HG03571 (cell line): ENCODE data around the gene MAPK6.

Experiments
- ATAC-seq: cut with Tn5 transposase; IDR thresholded peaks from one replicate; pipeline ENCODE4 v1.9.1; 2021; ENCODE audit not compliant: unreplicated experiment

Gene MAPK6

DNA sequence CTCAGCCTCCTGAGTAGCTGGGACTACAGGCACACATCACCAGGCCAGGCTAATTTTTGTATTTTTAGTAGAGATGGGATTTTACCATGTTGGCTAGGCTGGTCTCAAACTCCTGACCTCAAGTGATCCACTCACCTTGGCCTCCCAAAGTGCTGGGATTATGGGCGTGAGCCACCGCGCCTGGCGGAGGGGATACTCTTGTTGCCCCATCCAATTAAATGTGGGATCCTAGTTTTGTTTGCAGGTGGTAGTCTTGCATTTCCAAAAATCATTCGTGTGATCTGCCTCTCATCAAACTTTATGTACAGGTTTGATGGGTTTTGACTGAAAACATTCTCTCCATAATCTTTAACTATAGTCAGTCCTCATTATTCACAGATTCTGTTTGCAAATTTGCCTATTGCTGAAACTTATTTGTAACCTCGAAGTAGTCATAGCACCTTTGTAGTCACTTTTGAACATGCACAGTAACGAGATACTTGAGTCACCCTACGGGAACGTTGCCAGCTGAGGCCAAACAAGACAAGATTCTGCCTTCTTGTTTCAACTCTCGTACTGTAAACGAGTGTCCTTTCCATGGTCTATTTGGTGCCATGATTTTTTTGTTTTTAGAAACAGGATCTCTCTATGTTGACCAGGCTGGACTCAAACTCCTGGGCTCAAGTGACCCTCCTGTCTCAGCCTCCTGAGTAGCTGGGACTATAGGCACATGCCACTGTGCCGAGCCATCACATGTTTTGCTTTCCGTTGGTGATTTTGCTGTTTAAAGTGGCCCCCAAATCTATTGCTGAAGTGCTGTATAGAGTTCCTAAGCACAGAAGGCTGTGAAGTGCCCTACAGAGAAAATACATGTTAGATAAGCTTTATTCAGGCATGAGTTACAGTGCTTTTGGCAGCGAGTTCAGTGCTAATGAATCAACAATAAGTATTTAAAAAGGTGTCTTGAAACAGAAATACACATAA lies 8.1 kb upstream of the MAPK6 start:
- ATAC-seq = no peak

DNA sequence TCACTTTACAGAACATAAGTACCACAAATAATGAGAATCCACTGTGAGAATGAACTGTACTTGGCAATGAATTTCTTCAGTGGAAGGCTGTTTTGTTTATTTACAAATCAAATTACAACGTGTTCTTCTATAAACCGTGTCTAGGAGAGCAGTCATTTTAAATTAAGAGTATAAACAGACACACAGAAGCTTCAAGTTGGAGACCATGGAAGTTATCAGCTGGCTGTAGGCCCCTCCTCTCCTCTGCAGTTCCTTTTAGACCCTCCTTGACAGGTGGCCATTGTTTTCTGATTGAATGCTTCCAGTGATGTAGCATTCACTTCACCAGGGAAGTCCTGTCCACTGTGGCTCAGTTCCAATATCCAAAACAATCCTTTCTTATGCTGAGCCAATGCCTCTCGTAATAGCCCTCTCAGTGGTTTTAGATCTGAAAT lies 7.3 kb upstream of the MAPK6 start:
- no peak for ATAC-seq

DNA sequence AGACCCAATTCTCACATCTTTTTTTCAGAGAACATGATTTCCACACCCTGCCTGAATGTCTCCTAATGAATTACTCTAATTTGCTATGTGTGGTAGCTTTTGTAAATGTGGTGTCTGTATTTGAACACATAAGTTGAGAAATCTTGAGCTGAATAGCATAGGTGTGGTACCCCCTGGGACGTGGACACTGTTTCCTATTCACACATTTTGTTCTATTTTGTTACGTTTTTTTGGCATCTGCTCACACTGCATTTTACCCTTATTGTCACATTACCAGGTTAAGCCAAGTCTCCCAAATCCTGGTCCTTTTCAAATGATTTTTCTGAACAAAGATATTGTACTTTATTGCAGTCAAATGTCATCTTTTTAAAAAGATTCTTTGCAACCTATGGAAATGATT lies 6.8 kb upstream of the MAPK6 start:
- no peak for ATAC-seq

DNA sequence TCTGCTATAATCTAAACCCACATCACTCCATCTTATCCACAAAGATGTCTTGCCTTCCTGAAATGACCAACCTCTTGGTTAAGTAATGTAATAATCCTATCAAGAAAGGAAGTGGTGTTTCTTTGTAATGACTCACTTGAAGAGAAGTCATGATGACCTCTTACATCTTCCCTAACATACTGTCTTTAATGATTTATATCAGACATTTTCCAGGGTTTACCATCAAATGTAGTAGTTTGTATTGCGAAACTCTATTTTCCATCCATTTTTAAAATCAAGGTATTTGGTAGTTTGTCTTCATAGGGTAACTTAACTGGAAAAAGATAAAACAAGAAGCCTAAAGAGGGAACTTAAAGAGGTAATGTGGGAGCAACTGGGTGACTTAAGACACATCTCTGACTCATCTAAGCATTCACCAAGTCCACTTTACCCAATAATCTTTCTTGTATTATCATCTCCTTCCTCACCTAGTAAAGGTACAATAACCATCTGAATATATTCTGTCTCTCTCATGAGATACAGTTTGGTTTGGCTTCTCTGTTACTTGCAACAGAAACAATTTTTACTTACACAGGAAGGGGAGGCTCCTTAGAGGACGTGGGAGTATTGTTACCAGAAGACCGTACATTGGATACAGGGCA lies 5.7 kb upstream of the MAPK6 start:
- ATAC-seq = peak; percentile 48

DNA sequence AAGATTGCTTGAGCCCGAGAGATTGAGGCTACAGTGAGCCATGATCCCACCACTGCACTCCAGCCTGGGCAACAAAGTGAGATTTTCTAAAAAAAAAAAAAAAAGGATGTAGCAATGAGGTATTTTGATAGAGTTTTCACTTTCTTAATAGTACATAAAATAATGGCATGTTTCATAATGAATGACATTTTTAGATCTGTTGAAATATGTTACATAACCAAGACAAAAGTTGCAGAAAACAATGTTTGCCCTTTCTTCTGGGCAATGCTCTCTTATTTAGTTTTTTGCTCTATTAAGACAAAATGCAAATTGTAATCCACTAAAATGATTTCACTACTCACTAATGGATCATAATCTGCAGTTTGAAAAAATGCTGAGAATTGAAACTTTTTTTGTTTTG lies 4.4 kb upstream of the MAPK6 start:
- ATAC-seq = no peak

DNA sequence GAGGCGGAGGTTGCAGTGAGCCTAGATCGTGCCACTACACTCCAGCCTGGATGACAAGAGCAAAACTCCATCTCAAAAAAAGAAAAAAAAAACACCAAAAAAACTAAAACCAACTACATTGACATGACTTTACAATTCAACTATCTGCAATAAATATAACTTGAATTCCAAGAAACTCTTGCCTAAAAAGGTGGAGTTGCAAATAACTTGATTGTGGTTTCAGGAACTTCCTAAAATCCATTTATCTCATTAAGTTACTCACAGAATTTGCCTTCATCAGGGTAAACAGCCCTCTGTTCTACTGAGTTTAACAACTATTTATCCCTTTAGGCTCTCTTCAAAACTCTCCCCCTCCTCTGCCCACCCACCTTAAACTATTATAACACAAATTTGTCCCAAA lies 2.7 kb upstream of the MAPK6 start:
- no peak for ATAC-seq

DNA sequence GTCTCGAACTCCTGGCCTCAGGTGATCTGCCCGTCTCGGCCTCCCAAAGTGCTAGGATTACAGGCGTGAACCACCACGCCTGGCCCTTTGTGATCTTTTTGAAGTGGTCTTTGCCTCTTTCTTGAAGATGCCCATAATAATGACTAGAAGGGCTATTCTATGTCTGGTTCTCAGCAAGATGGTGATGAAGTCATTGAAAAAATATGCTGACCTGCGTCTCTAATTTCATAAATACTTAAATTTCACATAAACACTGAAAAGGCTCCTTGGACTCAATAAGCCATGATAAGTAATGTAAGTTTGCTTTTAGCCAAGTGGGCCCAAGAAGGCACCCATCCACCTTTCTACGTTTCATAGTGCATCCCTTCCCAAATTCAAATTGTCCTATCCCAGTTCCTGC lies 775 bp upstream of the MAPK6 start:
- no peak for ATAC-seq

DNA sequence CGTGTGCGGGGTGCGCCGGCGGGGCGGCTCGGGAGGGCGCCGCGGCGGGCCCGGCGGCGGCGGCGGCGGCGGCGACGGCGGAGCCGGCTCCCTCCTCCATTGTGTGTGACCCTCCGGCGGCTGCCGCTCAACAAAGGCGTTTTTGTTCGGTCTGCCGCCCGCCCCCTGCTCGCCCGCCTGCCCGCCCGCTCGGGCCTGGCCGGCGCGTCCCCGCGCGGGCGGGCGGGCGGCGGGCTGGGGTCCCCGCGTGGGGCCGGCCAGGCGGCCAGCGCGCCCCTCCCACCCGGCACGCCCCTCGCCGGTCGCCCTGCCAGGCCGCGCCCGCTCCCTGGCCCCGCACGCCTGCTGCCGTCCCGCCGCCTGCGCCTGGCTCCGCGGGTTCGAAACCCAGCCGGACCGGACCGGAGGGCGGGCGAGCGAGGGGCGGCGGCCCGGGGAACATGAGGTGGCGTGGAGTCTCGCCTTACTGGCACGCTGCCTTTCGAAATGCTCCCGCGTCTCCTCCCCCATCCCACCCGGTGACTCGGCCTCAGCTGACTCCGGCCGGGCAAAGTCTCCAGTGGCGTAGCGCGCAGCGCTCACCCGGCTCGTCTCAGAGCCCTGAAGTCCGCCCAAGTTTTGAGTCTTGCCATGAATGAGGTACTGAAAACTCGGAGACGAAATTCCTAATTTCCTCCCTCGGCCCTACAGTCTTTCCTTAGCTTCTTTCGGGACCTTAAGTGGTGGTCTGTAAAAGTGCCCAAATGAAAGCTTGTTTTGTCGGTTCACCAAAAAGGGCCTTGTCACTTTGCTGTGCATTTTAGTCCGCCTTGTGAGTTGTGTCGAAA lies 588 bp downstream of the MAPK6 start:
- ATAC-seq = peak; percentile 58

DNA sequence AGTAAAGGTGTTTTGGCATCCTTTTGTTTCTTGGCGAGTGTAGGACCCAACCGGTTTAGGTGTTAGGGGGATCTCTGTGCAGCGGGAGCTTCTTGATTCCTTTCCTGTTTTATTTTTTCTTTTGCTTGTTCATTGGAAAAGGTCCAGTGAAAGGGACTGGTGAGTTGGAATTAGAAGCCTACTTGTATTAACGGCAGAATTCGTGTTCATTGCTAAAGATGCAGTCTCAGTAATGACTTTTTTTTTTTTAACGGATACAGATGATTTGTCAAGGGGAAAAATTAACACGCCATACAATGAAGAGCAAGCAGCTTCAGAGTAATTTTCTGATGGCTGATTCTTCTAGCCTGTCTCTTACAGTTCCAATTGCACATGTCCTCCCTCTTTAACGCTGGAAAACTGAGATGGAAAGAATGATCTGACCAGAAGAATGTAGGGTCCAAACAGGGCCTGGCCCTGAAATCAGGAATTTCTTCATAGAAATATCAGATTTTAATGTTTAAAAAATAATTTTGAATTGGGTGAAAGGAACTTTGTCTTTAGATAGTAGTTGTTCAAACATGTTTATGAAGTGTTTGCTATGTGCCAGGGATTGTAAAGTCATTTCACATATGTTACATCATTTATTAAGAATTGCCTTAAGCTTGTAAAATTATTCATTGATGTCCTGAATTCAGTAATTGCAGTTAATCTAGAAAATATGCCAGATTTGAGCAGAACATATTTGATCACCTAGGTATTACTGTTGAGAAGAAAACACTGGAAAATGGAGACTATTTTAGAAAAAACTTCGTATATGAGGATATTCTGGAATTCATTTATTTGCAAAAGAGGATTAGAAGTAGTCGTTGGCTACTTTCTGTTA lies 1.4 kb downstream of the MAPK6 start:
- ATAC-seq = no peak

DNA sequence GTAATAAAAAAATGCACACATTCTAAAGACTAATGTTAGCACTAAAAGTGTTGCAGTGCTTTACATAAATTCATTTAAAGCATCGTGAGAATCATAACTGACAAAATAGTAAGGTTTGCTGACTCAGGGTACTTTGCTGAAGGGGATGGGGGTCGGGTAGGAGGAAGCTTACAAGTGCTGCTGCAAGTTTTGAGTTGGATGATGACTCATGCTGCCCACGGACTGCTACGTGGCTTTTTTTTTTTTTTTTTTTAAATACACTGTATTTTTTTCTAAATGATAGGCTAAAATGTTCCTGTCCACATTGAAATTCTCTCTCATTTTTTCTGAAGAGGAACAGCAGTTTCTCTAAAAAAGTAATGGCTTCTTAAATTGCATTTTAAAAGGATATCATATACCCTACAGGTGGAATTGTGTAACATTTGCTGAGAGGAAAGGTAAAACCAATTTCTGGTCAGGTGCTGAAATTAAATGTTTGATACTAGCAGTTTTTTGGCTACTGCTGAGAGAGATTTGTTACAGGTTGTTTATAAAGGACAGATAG lies 2.2 kb downstream of the MAPK6 start:
- ATAC-seq = peak; percentile 25

DNA sequence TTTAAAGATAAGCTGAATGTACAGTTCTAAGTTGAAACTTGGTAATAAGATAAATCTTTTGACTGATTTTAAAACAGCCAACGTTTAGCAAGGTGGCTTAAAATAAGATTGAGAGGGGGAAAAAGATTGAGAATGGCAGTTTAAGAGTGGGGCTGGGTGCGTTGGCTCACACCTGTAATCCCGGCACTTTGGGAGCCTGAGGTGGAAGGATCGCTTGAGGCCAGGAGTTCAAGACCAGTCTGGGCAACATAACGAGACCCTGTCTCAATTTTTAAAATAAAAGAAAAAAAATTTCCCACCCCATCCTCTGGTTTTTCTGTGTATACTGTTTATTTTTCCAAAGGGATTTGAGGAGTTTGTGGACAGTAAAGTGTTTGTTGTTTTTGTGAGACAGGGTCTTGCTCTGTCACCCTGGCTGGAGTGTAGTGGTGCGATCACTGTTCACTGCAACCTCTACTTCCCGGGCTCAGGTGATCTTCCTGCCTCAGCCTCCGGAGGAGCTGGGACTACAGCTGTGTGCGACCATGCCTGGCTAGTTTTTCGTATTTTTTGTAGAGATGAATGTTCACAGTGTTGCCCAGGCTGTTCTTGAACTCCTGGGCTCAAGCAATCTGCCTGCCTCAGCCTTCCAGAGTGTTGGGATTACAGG lies 3.0 kb downstream of the MAPK6 start:
- no peak for ATAC-seq

DNA sequence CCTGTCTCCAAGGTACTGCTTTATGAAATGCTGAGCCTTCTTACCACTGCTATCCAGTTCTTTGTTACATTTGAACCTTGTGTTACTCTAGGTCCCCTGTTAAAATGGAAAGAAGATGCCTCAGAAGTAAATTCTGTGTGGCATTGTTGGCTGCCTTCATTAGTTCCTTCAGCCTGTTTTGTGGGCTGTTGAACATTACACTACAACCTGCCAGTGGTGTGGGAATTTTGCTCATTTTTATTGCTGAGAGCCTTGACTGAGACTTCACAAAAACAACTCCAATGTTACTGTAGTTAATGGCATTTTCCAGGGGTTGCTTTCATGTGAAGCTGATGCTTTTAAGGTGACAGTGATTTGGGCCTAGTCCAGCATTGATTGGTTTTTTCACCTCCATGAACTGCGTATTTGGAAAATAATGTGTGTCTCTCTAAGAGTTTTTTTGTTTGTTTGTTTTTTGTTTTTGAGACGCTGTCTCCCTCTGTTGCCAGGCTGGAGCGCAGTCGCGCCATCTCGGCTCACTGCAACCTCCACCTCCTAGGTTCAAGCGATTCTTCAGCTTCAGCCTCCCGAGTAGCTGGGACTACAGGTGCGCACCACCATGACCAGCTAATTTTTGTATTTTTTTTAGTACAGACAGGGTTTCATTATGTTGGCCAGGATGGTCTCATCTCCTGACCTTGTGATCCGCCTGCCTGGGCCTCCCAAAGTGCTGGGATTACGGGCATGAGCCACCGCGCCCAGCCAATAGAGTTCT lies 4.3 kb downstream of the MAPK6 start:
- no peak for ATAC-seq

DNA sequence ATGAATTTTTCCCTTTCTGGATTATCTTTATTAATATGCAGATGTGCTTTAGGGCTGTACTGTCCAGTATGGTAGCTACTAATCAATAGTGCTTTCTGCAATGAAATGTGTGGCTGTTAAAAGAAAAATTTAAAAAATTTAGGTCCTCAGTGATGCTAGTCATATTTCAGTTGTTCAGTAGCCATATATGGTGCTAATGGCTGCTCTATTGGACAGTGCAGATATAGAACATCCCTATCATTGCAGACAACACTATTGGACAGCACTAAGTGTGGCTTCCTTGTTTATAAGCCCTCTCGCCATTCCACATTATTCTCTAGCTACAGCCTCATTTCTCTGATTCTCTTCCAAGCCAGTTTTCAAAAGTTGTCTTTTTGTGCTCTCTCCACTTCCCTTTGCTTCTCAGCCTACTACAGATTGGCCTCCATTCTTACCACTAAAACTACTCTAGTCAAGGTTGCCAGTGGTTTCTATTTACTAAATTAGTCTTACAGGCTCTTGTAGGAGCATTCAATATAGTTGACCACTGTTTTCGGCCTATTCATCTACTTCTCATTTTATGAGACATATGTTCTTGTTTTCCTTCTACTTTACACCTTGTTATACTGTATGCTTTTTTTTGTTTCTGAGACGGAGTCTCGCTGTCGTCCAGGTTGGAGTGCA lies 9.5 kb downstream of the MAPK6 start:
- no peak for ATAC-seq

DNA sequence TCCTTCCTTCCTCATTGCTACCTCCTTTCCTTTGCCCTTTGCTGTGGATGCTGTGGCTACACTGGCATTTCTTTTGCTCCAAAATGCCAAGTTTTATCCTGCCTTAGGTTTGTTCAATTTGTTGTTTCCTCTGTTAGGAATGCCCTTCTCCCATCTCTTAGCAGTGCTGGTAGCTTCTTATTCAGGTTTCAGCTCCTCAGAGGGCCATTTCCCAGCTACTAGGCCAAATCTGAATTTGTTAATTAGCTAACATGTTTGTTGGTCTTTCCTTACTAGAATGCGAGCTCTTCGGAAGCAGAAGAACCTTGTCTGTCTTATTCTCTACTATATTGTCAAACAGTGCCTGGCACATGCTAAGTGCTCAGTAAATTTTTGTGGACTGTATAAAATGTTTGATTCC lies 11.0 kb downstream of the MAPK6 start:
- no peak for ATAC-seq

DNA sequence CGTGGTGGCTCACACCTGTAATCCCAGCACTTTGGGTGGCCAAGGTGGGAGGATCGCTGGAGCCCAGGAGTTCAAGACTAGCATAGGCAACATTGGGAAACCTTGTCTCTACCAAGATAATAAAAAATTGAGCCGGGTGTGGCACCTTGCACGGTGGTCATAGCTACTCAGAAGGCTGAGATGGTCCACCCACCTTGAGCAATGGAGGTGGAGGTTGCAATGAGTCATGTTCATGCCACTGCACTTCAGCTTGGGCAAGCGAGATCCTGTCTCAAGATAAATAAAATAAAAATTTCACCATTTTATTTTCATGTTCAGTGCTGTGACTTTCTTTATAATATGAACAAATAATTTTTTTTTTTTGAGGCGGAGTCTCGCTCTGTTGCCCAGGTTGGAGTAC lies 12.5 kb downstream of the MAPK6 start:
- no peak for ATAC-seq

DNA sequence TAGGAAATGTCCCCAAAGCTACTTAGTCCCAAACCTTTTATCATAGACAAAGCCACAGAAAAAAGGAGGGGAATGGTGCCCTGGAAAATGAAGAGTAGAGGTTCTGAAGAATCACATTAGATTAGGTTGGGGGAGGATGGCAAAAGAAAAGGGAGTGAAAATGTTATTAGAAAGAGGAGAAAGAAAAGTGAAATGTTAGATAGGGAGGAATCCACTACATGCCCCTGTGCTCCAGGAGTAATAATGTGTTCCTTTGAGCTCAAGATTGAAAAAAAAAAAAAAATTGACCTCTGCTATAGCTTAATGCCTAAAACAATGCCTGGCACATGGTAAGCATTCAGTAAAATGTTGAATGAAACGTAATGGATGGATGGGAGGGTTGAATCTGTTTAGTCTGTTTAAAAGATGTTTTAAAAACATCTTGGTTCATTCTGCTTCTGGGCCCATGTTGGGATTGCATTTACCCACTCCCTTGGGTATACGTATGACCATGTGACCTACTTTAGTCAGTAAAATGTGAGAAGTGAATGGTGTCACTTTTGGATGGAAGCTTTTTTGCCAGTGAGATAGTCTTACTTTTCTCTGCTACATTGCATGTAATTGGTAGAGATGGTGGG lies 19.0 kb downstream of the MAPK6 start:
- ATAC-seq = no peak

DNA sequence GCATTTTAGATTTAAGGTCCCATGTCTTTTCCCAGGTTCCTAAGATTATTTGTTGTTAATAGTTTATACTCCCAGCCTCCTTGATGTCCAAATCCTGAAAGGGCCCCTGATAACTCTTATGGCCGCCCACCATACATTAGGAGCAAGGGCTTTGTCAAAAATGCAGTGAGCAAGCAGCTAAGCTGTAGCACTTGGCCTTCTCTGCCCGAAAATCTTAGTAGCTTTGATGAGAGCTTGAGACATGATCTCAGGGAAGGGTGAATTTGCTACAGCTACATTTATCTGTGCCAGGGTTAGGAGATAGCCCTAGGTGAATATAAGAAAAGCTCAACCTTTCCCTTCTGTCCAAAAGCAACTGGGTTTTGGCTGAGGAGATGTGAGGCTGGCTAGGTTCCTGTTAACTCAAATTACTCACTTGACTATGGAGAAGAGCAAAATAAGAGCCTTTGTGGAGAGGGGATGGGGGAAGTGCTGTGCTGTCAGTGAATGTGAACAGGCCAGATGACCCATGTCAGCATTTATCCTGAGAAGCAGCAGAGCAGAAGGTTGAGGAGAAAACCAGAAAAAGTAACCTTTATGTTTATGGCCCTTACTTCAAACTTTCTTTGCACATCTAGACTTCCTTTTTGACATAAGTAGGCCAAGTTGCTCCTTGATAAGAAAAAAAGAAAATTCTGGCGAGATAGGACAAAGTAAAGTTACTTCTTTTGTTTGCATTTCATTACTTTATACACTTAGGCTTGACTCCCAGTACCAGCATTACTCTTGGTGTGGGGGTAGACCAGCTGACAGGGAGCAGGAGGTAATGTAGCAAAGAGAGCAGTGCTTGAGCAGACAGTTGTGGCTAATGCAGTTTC lies 21.1 kb downstream of the MAPK6 start:
- ATAC-seq = no peak
